Transverse colon (tissue), 4 donors: ENCODE data around the gene ANKS3.

Experiments
- CTCF ChIP-seq, 5 experiments: fragments of 200-600 bp in 3 of 5; fragments of 450-650 bp in 2 of 5; sonication (generic) in 3 of 5; IDR thresholded peaks; 1 replicate in 2 of 5; 2 replicates in 3 of 5; pipeline ENCODE4 v1.5.1; 2016 to 2017; ENCODE audit warnings: antibody characterized with exemption in 5 of 5, inconsistent platforms in 3 of 5, mild to moderate bottlenecking in 2 of 5, moderate library complexity in 1 of 5
- POLR2A ChIP-seq: fragments of 450-650 bp; IDR thresholded peaks from one replicate; pipeline ENCODE4 v1.6.1; 2016; ENCODE audit warnings: antibody characterized with exemption, mild to moderate bottlenecking, moderate library complexity
- POLR2AphosphoS5 ChIP-seq, 3 donors: sonication (generic); formaldehyde crosslinking; IDR thresholded peaks; one replicate each; pipeline ENCODE4 v1.6.1; 2016; ENCODE audit warnings: antibody characterized with exemption in 3 of 3

- no peak for TF ChIP-seq CTCF (IDR thresholded peaks at IDR 0.05)
- TF ChIP-seq POLR2AphosphoS5 (IDR thresholded peaks at IDR 0.05), result no peak
- TF ChIP-seq POLR2A, result no peak
Measured at GRCh38 chr16:4754865-4755264, 20.8 kb upstream of the ANKS3 start.
